ENCODE results near the gene ZNF688.

DNA sequence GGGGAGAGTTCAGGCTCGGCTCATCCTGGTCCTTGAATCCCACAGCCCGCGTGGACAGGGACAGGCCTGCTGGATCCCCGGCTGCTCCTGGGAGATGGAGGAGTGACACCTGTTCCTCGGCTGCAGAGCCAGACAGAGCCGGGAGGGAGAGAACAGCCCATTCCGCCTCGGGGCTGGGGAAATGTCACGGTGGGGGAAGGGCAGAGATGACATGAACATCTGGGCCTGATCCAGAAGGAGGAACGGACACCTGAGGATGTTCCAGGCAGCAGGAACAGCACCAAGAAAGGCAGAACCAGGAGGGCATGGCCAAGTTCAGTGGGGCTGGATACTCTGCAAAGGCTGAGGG is 15.4 kb downstream of the ZNF688 start:
- no peak for TF ChIP-seq EZH2phosphoT487 (IDR thresholded peaks at IDR 0.05; ENCODE audit: unreplicated experiment)
- TF ChIP-seq, protein P1, sequence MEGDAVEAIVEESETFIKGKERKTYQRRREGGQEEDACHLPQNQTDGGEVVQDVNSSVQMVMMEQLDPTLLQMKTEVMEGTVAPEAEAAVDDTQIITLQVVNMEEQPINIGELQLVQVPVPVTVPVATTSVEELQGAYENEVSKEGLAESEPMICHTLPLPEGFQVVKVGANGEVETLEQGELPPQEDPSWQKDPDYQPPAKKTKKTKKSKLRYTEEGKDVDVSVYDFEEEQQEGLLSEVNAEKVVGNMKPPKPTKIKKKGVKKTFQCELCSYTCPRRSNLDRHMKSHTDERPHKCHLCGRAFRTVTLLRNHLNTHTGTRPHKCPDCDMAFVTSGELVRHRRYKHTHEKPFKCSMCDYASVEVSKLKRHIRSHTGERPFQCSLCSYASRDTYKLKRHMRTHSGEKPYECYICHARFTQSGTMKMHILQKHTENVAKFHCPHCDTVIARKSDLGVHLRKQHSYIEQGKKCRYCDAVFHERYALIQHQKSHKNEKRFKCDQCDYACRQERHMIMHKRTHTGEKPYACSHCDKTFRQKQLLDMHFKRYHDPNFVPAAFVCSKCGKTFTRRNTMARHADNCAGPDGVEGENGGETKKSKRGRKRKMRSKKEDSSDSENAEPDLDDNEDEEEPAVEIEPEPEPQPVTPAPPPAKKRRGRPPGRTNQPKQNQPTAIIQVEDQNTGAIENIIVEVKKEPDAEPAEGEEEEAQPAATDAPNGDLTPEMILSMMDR (conservative IDR thresholded peaks at IDR 0.05; ENCODE audit: low read depth in 2 of 2): no peak
- no peak for TF ChIP-seq EZH2 (IDR thresholded peaks at IDR 0.05; ENCODE audit: low read depth, unreplicated experiment)

Measured in GM23338 (cell line).